Activated T-cell treated with anti-CD3 and anti-CD28 coated beads for 1 hour (primary cell): ENCODE data around the gene ZDHHC16.
"Not testable (repeated sequence)": the region's sequence is repeated elsewhere in the genome, so short reads cannot be mapped to it uniquely, and the experiment has no call there.

Experiments used
- DNase-seq: peaks from one replicate; pipeline ENCODE4 v3.0.0-alpha.2; 2020; ENCODE audit warnings: low read depth

ZDHHC16 gene

GRCh38 chr10:97434557-97434956, 11.4 kb upstream of the ZDHHC16 start:
- DNase-seq, result no peak

GRCh38 chr10:97435211-97435610, 10.8 kb upstream of the ZDHHC16 start:
- DNase-seq, result no peak

- no peak for DNase-seq
These were observed 3.7 kb upstream of the ZDHHC16 start for GRCh38 chr10:97442277-97442676.

DNA sequence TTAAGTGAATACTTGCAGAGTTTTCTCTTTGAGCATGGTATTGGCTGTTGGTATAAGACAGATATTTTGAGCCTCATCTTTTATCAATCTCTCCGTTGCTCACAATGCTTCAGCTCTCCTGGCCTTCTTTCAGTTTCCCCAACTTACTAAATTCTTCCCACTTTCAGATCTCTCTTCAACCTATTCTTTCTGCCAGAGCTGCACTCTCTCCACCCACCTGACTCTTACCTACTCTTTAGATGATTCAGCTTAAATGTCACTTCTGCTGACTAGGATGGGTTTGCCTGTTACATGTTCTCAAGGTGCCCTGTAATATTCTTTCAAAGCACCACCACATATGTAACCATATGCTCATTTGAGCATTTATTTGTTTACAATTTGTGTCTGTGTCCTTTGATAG, 1.8 kb upstream of the ZDHHC16 start:
- no peak for DNase-seq

DNA sequence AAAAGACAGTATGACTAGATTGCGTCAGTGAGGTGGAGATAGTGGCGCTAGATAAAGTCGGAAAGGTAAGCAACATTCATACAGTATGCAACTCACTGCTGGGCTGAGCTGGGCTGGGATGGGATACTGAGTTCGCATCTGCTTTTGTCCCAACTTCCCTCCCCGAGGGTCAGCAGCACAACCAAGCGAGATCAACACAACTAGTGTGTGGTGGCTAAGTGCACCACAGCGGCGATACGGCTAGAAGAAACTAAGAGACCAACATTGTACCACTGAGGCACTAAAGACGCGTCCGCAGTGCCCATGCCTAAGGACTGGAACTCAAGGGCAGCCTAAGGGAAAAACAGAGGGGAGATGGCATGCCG, 636 bp upstream of the ZDHHC16 start:
- no peak for DNase-seq

GRCh38 chr10:97450828-97451227, 4.9 kb downstream of the ZDHHC16 start:
- DNase-seq, result no peak

DNA sequence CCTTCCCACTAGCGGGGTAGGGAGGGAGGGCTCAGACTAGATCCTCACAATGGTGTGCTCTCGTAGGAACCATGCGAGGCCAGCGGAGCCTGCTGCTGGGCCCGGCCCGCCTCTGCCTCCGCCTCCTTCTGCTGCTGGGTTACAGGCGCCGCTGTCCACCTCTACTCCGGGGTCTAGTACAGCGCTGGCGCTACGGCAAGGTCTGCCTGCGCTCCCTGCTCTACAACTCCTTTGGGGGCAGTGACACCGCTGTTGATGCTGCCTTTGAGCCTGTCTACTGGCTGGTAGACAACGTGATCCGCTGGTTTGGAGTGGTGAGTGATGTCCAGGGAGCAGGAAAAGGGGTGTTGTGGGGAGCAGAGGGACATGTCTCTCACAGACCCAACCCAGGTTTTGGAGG, 5.6 kb downstream of the ZDHHC16 start:
- DNase-seq, result no peak

DNA sequence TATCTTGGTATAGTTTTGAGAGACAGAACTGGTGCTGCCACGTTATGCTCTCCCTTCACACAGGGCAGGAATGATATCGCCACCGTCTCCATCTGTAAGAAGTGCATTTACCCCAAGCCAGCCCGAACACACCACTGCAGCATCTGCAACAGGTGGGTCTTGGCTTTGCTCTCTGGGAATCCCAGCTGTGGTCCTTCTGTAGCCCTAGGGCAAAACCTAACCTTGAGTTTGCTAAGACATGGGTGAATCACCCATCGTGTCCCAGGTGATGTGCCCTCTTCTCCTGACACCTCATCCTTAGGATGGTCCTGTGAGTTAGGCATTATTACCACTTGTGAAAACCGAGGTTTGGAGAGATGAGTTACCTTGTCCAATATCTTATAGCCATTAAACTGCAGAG, 6.4 kb downstream of the ZDHHC16 start:
- DNase-seq, result no peak

DNA sequence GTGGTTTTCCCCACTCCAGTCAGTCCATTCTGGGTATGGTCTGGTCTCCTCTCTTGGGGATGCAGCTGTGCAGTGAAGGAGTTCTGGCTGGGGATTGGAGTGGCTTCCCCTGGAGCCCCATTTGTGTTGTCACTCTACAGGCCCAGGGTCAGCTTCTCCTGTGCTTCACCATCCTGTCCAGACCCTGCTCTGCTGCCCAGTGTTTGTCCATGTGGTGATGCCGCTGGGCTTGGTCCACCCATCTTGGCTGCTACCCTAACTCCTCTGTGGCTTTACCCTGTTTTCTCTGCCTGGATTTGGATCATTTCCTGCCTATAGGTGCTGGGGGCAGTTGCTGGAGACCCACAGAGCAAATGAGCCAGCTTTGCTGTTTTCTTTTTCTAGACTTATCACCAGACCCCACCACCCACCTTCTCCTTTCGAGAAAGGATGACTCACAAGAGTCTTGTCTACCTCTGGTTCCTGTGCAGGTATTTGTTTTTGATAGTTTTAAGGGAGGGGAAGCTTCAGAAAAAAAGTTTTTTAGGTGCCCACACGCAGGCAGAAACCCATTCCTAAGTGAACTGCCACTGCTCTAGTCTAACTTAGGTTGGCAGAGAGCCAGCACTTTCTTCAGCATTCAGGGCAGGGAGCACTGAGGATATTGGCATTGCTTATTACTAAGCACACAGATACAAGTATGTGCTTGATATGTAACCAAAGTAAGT, 8.5 kb downstream of the ZDHHC16 start:
- peak; percentile 25 for DNase-seq

- DNase-seq, result no peak
These were observed 10.2 kb downstream of the ZDHHC16 start for GRCh38 chr10:97456034-97456685.

GRCh38 chr10:97456686-97457065, 10.7 kb downstream of the ZDHHC16 start:
- no peak for DNase-seq

DNA sequence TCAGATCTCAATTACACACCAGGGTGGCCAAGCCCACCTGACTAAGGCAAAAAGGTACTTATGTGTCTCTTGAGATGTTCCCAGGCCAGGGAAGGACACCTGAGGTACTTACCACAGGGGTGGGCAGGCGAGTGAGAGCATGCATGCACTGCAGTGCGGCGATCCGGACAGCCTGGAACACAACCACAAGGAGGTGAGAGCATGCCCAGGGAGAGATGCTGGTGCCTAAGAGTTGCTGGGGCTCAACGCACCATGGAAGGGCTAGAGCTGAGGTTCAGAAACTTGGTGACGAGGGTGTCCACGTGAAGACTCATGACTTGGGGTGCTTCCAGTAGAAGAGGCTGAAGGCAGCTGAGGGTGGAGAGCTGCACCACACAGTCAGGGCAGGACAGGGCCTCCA, 13.1 kb downstream of the ZDHHC16 start:
- no peak for DNase-seq

GRCh38 chr10:97459933-97460332, 14.0 kb downstream of the ZDHHC16 start:
- no peak for DNase-seq

DNA sequence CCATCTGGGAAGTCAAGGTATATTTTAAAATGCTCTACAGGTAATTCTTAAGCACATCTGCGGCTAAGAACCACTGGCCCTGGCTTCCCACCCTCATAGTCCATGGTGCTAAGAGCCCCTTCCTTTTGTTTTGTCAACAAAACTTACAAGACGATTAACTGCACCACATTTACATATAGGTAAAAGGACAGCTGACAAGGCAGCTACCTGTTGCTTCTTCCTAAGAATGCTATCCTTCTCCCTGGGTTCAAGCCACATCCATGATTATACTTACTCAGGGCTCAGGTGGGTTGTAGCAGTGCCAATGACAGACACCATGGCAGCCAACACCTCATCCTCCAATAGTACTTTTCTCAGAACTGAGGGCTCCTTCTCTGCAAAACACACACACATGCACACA, 16.3 kb downstream of the ZDHHC16 start:
- DNase-seq, result no peak

GRCh38 chr10:97463363-97464132, 17.6 kb downstream of the ZDHHC16 start:
- DNase-seq, result peak; percentile 17

GRCh38 chr10:97464226-97464625, 18.3 kb downstream of the ZDHHC16 start:
- no peak for DNase-seq

DNA sequence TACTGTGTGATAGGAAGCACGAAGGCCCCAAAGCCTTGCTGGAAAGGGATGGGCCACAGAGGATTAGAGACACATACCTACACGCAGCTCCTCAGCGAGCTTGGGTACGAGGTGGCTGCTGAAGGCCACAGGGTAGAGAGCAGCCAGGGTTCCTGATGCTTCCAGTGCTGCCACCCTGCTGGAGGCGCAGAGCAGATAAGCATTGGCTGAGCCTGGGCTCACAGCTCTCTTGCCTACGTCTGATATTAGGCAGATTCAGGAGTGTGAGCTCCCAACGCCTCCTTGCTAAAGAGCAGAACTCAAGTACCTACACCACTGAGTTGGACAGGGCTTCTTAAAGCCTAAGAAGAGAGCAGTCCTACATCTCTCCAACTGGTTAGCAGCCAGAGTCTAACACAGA, 20.0 kb downstream of the ZDHHC16 start:
- no peak for DNase-seq

- no peak for DNase-seq
These were observed 20.8 kb downstream of the ZDHHC16 start for GRCh38 chr10:97466755-97467154.

- no peak for DNase-seq
These were observed 22.2 kb downstream of the ZDHHC16 start for GRCh38 chr10:97468162-97468561.

DNA sequence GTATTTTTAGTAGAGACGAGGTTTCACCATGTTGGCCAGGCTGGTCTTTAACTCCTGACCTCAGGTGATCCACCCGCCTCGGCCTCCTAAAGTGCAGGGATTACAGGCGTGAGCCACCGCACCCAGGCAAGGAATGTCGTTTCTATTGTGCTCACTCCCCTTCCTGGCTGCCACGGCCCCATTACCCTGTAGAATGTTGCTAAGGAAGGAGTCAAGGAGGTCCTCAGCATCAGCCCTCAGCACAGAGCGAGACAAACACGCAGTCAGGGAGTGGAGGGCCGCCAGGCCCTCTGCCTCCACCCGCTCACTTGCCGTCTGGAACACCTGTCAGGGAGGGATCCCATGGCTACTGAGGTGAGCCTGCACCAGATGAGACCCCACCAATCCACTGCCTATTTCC, 22.8 kb downstream of the ZDHHC16 start:
- DNase-seq, result not testable (repeated sequence)

DNA sequence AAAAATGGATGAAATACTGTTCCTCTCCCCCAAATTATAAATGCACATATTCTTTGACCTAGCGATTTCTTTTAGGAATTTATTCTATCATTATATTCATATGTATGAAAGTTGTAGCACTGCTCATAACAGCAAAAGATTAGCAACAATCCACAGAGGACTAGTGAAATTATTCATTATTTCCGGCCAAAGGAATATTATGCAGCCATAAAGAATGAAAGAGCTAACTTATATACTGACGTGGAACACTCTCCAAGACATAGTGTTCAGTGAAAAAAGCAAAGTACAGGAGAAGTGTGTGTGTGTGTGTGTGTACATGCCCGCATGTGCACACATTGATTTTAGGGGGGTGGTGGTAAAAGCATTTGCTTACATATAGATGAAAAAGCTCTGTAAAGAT, 28.9 kb downstream of the ZDHHC16 start:
- DNase-seq, result no peak

- no peak for DNase-seq
These were observed 30.1 kb downstream of the ZDHHC16 start for GRCh38 chr10:97475936-97476594.

DNA sequence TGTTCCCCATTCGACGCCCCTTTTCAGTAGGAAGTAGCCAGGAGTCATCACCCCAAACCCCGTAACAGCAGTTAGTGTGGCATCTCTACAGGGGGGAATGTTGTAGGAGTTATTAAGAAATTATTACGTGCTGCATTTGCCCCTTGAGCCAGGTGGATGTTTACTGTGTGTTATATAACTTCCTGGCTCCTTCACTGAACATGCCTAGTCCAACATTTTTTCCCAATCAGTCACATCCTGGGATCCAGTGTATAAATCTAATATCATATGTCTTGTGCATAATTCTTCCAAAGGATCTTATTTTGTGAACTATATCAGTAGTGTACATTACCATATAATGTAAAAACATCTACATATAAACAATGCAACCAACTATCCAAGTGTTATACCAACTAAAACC, 33.4 kb downstream of the ZDHHC16 start:
- DNase-seq, result not testable (repeated sequence)
